GM10266 (cell line): Measurements from ENCODE around the gene BABAM2.

Experiments used
- DNase-seq: peaks from one replicate; pipeline ENCODE4 v3.0.0; 2012; ENCODE audit errors: extremely low spot score
- CTCF ChIP-seq: IDR thresholded peaks from 2 replicates; pipeline ENCODE4 v1.5.1; 2012; ENCODE audit warnings: mild to moderate bottlenecking, low read depth; ENCODE audit not compliant: control insufficient read depth, insufficient read depth; ENCODE audit errors: missing control alignments

The BABAM2 gene

GRCh38 chr2:28342081-28342967 is 451.8 kb downstream of the BABAM2 start:
- no peak for DNase-seq
- no peak for TF ChIP-seq CTCF

- no peak for TF ChIP-seq CTCF
- no peak for DNase-seq
Measured at GRCh38 chr2:28343184-28343942, 452.8 kb downstream of the BABAM2 start.

- no peak for DNase-seq
- TF ChIP-seq CTCF = no peak
Measured at GRCh38 chr2:28343971-28344715, 453.6 kb downstream of the BABAM2 start.

- TF ChIP-seq CTCF = no peak
- DNase-seq = no peak
Measured at GRCh38 chr2:28344756-28345373, 454.3 kb downstream of the BABAM2 start.

- no peak for TF ChIP-seq CTCF
- DNase-seq = no peak
Measured at GRCh38 chr2:28345619-28346018, 455.1 kb downstream of the BABAM2 start.

GRCh38 chr2:28346587-28346986 is 456.1 kb downstream of the BABAM2 start:
- DNase-seq = no peak
- TF ChIP-seq CTCF = no peak
